Kidney (tissue), 14 donors: ENCODE results near the gene ITPKB. TPM values are rescaled to one million over a fixed set of nuclear protein-coding genes. Genes with fewer than 3 reads are reported as not detected.

Experiments used
- DNase-seq, 5 donors: peaks; one replicate each; pipeline ENCODE4 v3.0.0-alpha.2; 2013 to 2020
- FAIRE-seq: peaks from 2 replicates; lab custom pipeline; 2012; peaks lifted over from hg19 to GRCh38; lab: Jason Lieb, UNC
- H3K27ac ChIP-seq, 2 donors: one replicate each; pipeline ENCODE4 v1.7.0; 2013; ENCODE audit warnings: low read depth in 2 of 2, low read length in 2 of 2, inconsistent platforms in 1 of 2
- H3K27me3 ChIP-seq: one replicate; pipeline ENCODE4 v1.7.1; 2013; ENCODE audit warnings: low read length, inconsistent platforms; ENCODE audit not compliant: control insufficient read depth, insufficient read depth
- H3K36me3 ChIP-seq, 3 donors: one replicate each; pipeline versions ENCODE4 v1.7.0 to v1.7.1; 2013; ENCODE audit warnings: low read length in 3 of 3, control low read depth in 1 of 3, inconsistent platforms in 1 of 3; ENCODE audit not compliant: insufficient read depth in 3 of 3, control insufficient read depth in 2 of 3
- H3K4me1 ChIP-seq, 3 donors: one replicate each; pipeline versions ENCODE4 v1.7.0 to v1.7.1; 2013; ENCODE audit warnings: low read length in 3 of 3, inconsistent platforms in 1 of 3, low read depth in 1 of 3; ENCODE audit not compliant: control insufficient read depth in 2 of 3, insufficient read depth in 2 of 3
- H3K4me3 ChIP-seq, 3 donors: one replicate each; pipeline versions ENCODE4 v1.7.0 to v1.8.1; 2013; ENCODE audit warnings: low read length in 3 of 3, control low read depth in 1 of 3, inconsistent platforms in 1 of 3
- H3K9ac ChIP-seq, 3 donors: one replicate each; pipeline versions ENCODE4 v1.7.0 to v1.7.1; 2013; ENCODE audit warnings: low read length in 3 of 3, control low read depth in 1 of 3, inconsistent platforms in 1 of 3
- H3K9me3 ChIP-seq, 3 donors: one replicate each; pipeline versions ENCODE4 v1.7.0 to v1.7.1; 2013; ENCODE audit warnings: low read length in 3 of 3, control low read depth in 1 of 3, inconsistent platforms in 1 of 3; ENCODE audit not compliant: control insufficient read depth in 2 of 3, insufficient read depth in 1 of 3
- intact Hi-C: fragments of 100-400 bp; cut with DNase I; formaldehyde crosslinking; loops from one replicate; pipeline ENCODE4 v1.11.1; 2022
- polyA plus RNA-seq: library from polyadenylated mRNA; stranded (reverse); fragments of 350-450 nt; fragmentation: Illumina TruSeq; extraction: RNeasy Lipid Tissue Mini Kit (QIAGEN cat#74804); gene quantifications from one replicate; pipeline ENCODE4 v1.2.3, GENCODE V29; 2014; ENCODE audit warnings: low read depth, low replicate concordance; ENCODE audit not compliant: insufficient read depth
- total RNA-seq: library from RNA; stranded (reverse); fragmentation: NEBNext Ultra II Directional; extraction: Animal tissue kit (Norgen Biotek cat#: 25700); gene quantifications from one replicate; pipeline ENCODE4 v1.2.1, GENCODE V29; 2021
- TF ChIP-seq, protein P1 (sequence below): IDR thresholded peaks from 3 replicates; pipeline ENCODE4 v1.5.1; 2012; ENCODE audit warnings: mild to moderate bottlenecking, moderate library complexity, borderline replicate concordance; ENCODE audit not compliant: insufficient read depth; ENCODE audit errors: extremely low read depth
- donor health status: control.
- donor health status: control.
- donor health status: control.
- donor health status: control.
- donor health status: control.
- donor health status: DM: yes; HTN: yes; CAD: no.
- donor health status: Normal renal cell carcinoma (clear cell type).

ITPKB gene
- total and polyA plus RNA-seq, 2 donors from 2014 or later, result 20.2 to 39.3 TPM

DNA sequence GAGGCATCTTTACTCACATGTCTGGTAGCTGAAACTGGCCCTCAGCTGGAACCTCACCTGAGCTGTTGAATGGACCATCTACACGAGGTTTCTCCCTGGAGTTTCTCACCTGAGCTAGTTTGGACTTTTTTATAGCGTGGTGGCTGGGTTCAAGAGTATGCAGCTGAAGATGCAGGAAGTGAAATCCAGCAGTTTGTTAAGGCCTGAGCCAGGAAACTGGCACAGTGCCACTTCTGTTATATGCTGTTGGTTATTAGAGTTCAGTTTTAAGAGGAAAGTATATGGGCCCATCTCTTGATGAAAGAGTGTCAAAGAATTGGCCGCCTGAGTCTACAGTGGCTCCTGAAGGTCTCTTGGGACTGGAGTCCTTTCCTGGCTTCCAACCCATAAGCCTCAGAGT is 154.9 kb downstream of the ITPKB start:
- Histone ChIP-seq H3K9ac (no peak overlapping the region), H3K4me1 (no peaks in the 10 kb centered on the region), H3K9me3 (no peaks in the 10 kb centered on the region), H3K4me3 (no peak overlapping the region), H3K27me3 (no peaks in the 10 kb centered on the region), H3K27ac (no peak overlapping the region), H3K36me3 (no peaks in the 10 kb centered on the region)
- DNase-seq (peak in 1 of 5 donors; percentile 8), FAIRE-seq (no peak)
- TF ChIP-seq, protein P1, sequence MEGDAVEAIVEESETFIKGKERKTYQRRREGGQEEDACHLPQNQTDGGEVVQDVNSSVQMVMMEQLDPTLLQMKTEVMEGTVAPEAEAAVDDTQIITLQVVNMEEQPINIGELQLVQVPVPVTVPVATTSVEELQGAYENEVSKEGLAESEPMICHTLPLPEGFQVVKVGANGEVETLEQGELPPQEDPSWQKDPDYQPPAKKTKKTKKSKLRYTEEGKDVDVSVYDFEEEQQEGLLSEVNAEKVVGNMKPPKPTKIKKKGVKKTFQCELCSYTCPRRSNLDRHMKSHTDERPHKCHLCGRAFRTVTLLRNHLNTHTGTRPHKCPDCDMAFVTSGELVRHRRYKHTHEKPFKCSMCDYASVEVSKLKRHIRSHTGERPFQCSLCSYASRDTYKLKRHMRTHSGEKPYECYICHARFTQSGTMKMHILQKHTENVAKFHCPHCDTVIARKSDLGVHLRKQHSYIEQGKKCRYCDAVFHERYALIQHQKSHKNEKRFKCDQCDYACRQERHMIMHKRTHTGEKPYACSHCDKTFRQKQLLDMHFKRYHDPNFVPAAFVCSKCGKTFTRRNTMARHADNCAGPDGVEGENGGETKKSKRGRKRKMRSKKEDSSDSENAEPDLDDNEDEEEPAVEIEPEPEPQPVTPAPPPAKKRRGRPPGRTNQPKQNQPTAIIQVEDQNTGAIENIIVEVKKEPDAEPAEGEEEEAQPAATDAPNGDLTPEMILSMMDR, result no peak
- intact Hi-C loops, result no loop called here

DNA sequence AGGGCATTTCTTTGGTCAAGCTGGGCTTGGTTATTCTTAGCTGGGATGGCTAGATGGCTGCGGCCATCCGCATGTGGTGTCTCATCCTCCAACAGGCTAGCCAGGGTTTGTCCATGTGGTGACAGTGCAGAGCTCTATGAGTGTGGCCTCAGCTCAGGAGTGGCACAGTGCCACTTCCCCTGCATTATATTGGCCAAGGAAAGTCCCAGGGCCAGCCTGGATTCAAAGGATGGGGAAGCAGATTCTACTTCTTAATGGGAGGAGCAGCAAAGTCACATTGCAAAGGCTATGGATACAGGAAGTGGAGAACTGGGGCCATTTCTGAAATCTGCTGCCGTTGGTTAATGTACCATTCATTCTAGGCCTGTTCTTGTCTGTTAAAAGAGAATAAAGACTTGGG is 156.1 kb downstream of the ITPKB start:
- Histone ChIP-seq H3K4me3 (no peak overlapping the region), H3K9me3 (no peaks in the 10 kb centered on the region), H3K9ac (no peak overlapping the region), H3K4me1 (no peaks in the 10 kb centered on the region), H3K27ac (no peak overlapping the region), H3K36me3 (no peaks in the 10 kb centered on the region), H3K27me3 (no peaks in the 10 kb centered on the region)
- peak in 1 of 5 donors; percentile 35 for DNase-seq
- intact Hi-C loops, result no loop called here
- TF ChIP-seq, protein P1, result no peak
- no peak for FAIRE-seq

Other genes with a start within 250 kb of the ITPKB start
- 1.6 TPM for gene STUM, start 190.5 kb downstream of the ITPKB start, total RNA-seq
- 1.9 TPM for gene STUM, start 190.5 kb downstream of the ITPKB start, polyA plus RNA-seq
- 25.6 TPM for gene PSEN2, start 131.3 kb upstream of the ITPKB start, total RNA-seq
- gene PSEN2, start 131.3 kb upstream of the ITPKB start, polyA plus RNA-seq, result 22.6 TPM
- 29.4 TPM for gene COQ8A, start 201.0 kb upstream of the ITPKB start, total RNA-seq
- gene COQ8A, start 201.0 kb upstream of the ITPKB start, polyA plus RNA-seq, result 44.1 TPM